Effector CD4-positive, alpha-beta T cell (primary cell): ENCODE results near the gene PLEKHG5.
"Not testable (repeated sequence)": the region's sequence is repeated elsewhere in the genome, so short reads cannot be mapped to it uniquely, and the experiment has no call there.

ENCODE experiments used
- DNase-seq: peaks from one replicate; pipeline ENCODE4 v3.0.0-alpha.2; 2020

Gene PLEKHG5

GRCh38 chr1:6445062-6445763 lies 46.3 kb downstream of the PLEKHG5 start:
- no peak for DNase-seq

GRCh38 chr1:6444377-6444776 lies 47.1 kb downstream of the PLEKHG5 start:
- DNase-seq, result no peak

- DNase-seq, result no peak
Measured at GRCh38 chr1:6443339-6444115, 47.9 kb downstream of the PLEKHG5 start.

- no peak for DNase-seq
Measured at GRCh38 chr1:6441586-6441985, 49.9 kb downstream of the PLEKHG5 start.

- DNase-seq, result peak; percentile 59
Measured at GRCh38 chr1:6440198-6441126, 51.0 kb downstream of the PLEKHG5 start.

GRCh38 chr1:6438047-6438525 lies 53.4 kb downstream of the PLEKHG5 start:
- DNase-seq, result peak; percentile 64

- DNase-seq, result not testable (repeated sequence)
Measured at GRCh38 chr1:6437012-6437700, 54.3 kb downstream of the PLEKHG5 start.

- DNase-seq, result not testable (repeated sequence)
Measured at GRCh38 chr1:6436277-6436676, 55.2 kb downstream of the PLEKHG5 start.

- DNase-seq, result no peak
Measured at GRCh38 chr1:6435547-6435946, 55.9 kb downstream of the PLEKHG5 start.

- DNase-seq, result no peak
Measured at GRCh38 chr1:6435129-6435528, 56.3 kb downstream of the PLEKHG5 start.

GRCh38 chr1:6434186-6434585 lies 57.3 kb downstream of the PLEKHG5 start:
- no peak for DNase-seq

- not testable (repeated sequence) for DNase-seq
Measured at GRCh38 chr1:6431645-6432579, 59.6 kb downstream of the PLEKHG5 start.

GRCh38 chr1:6429660-6430411 lies 61.6 kb downstream of the PLEKHG5 start:
- not testable (repeated sequence) for DNase-seq

- not testable (repeated sequence) for DNase-seq
Measured at GRCh38 chr1:6428453-6428852, 63.0 kb downstream of the PLEKHG5 start.

- no peak for DNase-seq
Measured at GRCh38 chr1:6427441-6428390, 63.8 kb downstream of the PLEKHG5 start.

GRCh38 chr1:6426972-6427350 lies 64.5 kb downstream of the PLEKHG5 start:
- DNase-seq, result no peak

- DNase-seq, result no peak
Measured at GRCh38 chr1:6426277-6426971, 65.0 kb downstream of the PLEKHG5 start.

- no peak for DNase-seq
Measured at GRCh38 chr1:6425658-6426057, 65.8 kb downstream of the PLEKHG5 start.
